Epithelial cell of proximal tubule (primary cell): ENCODE results near the gene CD101. TPM values are rescaled to one million over a fixed set of nuclear protein-coding genes. Genes with fewer than 3 reads are reported as not detected.

Experiments
- DNase-seq: peaks from one replicate; pipeline ENCODE4 v3.0.0-alpha.2; 2011; ENCODE audit warnings: low read depth
- H3K4me3 ChIP-seq: 2 replicates; pipeline ENCODE4 v1.5.1; 2011; ENCODE audit warnings: low read depth, mild to moderate bottlenecking, low read length
- CTCF ChIP-seq: conservative IDR thresholded peaks from 2 replicates; pipeline ENCODE4 v1.5.1; 2012; ENCODE audit warnings: low read depth, mild to moderate bottlenecking, low read length
- total RNA-seq: library from RNA; depleted of rRNA; stranded (reverse); fragments of >200 nt; gene quantifications from 2 replicates; pipeline ENCODE4 v1.2.3, GENCODE V29; 2015

CD101 gene
- total RNA-seq, 1 donor from 2014 or later, result 0.29 TPM

- no peak overlapping the region for H3K4me3 ChIP-seq
- no peak for TF ChIP-seq CTCF
- DNase-seq, result no peak
Observed at GRCh38 chr1:116981521-116982037, 20.0 kb upstream of the CD101 start.

- no peak overlapping the region for H3K4me3 ChIP-seq
- TF ChIP-seq CTCF, result no peak
- no peak for DNase-seq
Observed at GRCh38 chr1:116982319-116983004, 19.1 kb upstream of the CD101 start.

- no peak for DNase-seq
- no peak for TF ChIP-seq CTCF
- no peak overlapping the region for H3K4me3 ChIP-seq
Observed at GRCh38 chr1:116983112-116983511, 18.4 kb upstream of the CD101 start.

GRCh38 chr1:116983678-116984077 is 17.9 kb upstream of the CD101 start:
- H3K4me3 ChIP-seq, result no peak overlapping the region
- no peak for TF ChIP-seq CTCF
- no peak for DNase-seq

GRCh38 chr1:116984406-116985160 is 17.0 kb upstream of the CD101 start:
- no peak for TF ChIP-seq CTCF
- DNase-seq, result no peak
- H3K4me3 ChIP-seq, result no peak overlapping the region

- no peak for DNase-seq
Observed at GRCh38 chr1:116986421-116987255, 14.9 kb upstream of the CD101 start.

More at GRCh38 chr1:116986421-116987255, 14.9 kb upstream of the CD101 start:
- no peak for TF ChIP-seq CTCF
- no peak overlapping the region for H3K4me3 ChIP-seq
